BE2C (cell line): ENCODE measurements around the gene COL25A1.

Source experiments
- DNase-seq: peaks from one replicate; pipeline ENCODE4 v3.0.0-alpha.2; 2020
- H3K27me3 ChIP-seq: fragments of 250-450 bp; sonication (Bioruptor Pico); 2 replicates; pipeline ENCODE4 v1.5.1; 2020; ENCODE audit warnings: mild to moderate bottlenecking
- H3K36me3 ChIP-seq: fragments of 250-450 bp; sonication (Bioruptor Pico); 2 replicates; pipeline ENCODE4 v1.5.1; 2020; ENCODE audit warnings: mild to moderate bottlenecking
- H3K4me1 ChIP-seq: fragments of 250-450 bp; sonication (Bioruptor Pico); 2 replicates; pipeline ENCODE4 v1.5.1; 2020
- H3K4me3 ChIP-seq: 2 replicates; pipeline ENCODE4 v1.5.1; 2011; ENCODE audit warnings: low read depth, low read length
- H3K9me3 ChIP-seq: fragments of 250-450 bp; sonication (Bioruptor Pico); 2 replicates; pipeline ENCODE4 v1.5.1; 2020
- CTCF ChIP-seq: IDR thresholded peaks from 2 replicates; pipeline ENCODE4 v1.5.1; 2012; ENCODE audit warnings: mild to moderate bottlenecking, low read depth, low read length

COL25A1 gene

GRCh38 chr4:109278594-109279031 is 23.8 kb downstream of the COL25A1 start:
- TF ChIP-seq CTCF, result no peak
- Histone ChIP-seq H3K9me3 (no peaks in the 10 kb centered on the region), H3K4me3 (no peak overlapping the region), H3K27me3 (no peaks in the 10 kb centered on the region), H3K4me1 (no peaks in the 10 kb centered on the region), H3K36me3 (no peaks in the 10 kb centered on the region)
- no peak for DNase-seq

- no peaks in the 10 kb centered on the region for H3K36me3 ChIP-seq
- no peak for DNase-seq
- no peaks in the 10 kb centered on the region for H3K4me1 ChIP-seq
- no peak overlapping the region for H3K4me3 ChIP-seq
- TF ChIP-seq CTCF, result no peak
- no peaks in the 10 kb centered on the region for H3K9me3 ChIP-seq
- no peaks in the 10 kb centered on the region for H3K27me3 ChIP-seq
These were observed 25.9 kb downstream of the COL25A1 start for GRCh38 chr4:109276482-109277095.

DNA sequence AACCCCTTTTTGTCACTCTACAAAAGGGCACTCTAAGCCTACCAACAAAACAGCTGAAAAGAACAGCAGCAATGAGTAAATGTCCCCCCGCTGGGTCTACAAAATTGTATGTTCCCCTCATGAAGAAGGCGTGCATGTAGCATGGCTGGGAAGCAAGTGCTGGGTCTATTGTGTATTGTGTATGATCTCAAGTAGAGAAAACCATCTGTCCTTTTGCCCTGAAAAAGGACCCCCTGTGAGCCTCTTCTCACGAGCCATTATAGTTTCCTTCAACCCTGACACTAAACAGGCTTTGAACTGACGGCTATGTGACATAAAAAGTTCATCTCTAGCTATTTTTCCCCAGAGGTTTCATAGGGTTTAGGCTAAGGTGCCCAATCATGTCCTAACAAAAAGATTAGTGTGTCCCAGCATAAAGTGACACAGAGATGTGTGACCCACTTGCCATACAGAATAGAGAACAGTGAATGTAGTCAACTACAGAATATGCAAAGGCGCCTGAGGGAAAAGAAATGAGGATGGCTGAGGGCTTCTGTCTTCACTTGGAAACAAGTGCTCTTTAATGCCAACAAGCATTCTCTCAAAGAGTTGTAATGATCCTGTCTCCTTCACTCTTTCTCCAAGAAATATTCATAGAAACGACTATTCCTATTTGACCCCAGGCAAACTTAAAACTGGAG is 27.3 kb downstream of the COL25A1 start:
- H3K27me3 ChIP-seq, result no peaks in the 10 kb centered on the region
- TF ChIP-seq CTCF, result no peak
- no peaks in the 10 kb centered on the region for H3K36me3 ChIP-seq
- no peaks in the 10 kb centered on the region for H3K9me3 ChIP-seq
- H3K4me3 ChIP-seq, result no peak overlapping the region
- DNase-seq, result no peak
- no peaks in the 10 kb centered on the region for H3K4me1 ChIP-seq

DNA sequence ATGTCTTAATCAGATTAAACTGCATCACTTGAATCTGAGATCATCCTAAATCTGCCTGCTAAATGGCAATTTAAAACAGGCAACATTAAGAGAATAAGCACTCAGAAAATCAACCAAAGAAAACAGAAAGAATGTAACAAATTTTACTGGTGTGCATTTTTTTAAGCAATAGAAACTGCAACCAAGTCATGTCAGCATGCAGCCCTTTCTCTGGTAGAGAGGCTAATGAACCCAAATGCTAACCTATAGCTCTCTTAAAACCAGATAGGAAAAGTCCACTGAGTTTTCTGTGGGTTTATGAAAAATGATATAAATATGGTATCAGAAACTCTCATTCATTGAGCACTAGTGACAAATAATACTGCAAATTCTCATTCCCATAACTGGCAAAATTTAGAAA is 35.6 kb downstream of the COL25A1 start:
- H3K9me3 ChIP-seq, result no peaks in the 10 kb centered on the region
- no peak for DNase-seq
- no peak for TF ChIP-seq CTCF

DNA sequence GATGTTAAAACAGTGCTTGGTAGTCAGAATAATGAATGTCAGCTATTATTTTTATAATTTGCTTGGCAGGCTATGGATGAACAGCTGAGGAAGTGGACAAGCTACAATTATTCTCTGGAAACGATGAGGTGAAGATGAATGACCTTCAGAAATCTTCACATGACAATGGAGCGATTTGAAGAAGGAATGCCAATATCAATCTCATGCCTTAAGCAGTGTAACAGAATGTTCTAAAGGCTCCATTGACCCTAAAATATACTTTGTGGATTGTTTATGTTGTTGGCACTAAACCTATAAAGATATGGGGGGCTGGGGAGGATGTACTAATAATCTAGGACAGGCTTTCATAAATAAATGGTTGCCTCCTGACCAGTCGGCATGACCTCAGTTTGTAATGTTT is 36.2 kb downstream of the COL25A1 start:
- TF ChIP-seq CTCF, result no peak
- H3K27me3 ChIP-seq, result no peaks in the 10 kb centered on the region; the same call in 1 of the 2 replicates
- H3K9me3 ChIP-seq, result no peaks in the 10 kb centered on the region
- no peak for DNase-seq
- H3K4me3 ChIP-seq, result no peak overlapping the region
- no peaks in the 10 kb centered on the region for H3K4me1 ChIP-seq
- H3K36me3 ChIP-seq, result no peaks in the 10 kb centered on the region

More for the DNA sequence above, 35.6 kb downstream of the COL25A1 start:
- Histone ChIP-seq H3K4me3 (no peak overlapping the region), H3K27me3 (no peaks in the 10 kb centered on the region; the same call in 1 of the 2 replicates), H3K36me3 (no peaks in the 10 kb centered on the region), H3K4me1 (no peaks in the 10 kb centered on the region)

DNA sequence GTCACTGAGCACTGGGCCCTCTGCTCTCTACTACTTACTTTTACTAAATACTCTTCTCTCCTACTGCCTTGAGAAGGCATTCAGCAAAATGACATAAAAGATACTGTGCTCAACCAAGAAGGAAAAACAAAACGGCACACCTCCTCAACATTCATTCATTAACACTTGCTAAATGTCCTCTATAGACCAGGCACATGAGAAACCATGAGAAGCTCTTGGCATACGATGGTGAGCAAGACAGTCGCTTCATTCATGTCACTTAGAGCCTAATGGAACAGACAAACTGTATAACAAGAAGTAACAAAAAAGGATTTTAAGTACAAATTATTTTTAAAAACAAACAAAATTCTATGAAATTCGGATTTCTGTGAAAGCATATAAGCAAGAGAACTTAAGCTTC is 38.7 kb downstream of the COL25A1 start:
- no peaks in the 10 kb centered on the region for H3K9me3 ChIP-seq
- no peak overlapping the region for H3K4me3 ChIP-seq

More for the DNA sequence above, 38.7 kb downstream of the COL25A1 start:
- no peak for DNase-seq
- H3K4me1 ChIP-seq, result no peaks in the 10 kb centered on the region
- TF ChIP-seq CTCF, result no peak
- no peaks in the 10 kb centered on the region; the same call in 1 of the 2 replicates for H3K27me3 ChIP-seq
- H3K36me3 ChIP-seq, result no peaks in the 10 kb centered on the region
